GM18526 (cell line): Measurements from ENCODE around the gene CTH.

Experiments
- POLR2A ChIP-seq: IDR thresholded peaks from 3 replicates; pipeline ENCODE4 v1.6.1; 2011; ENCODE audit not compliant: insufficient read length; ENCODE audit errors: extremely low read depth

The CTH gene

GRCh38 chr1:70442490-70442889 lies 31.4 kb downstream of the CTH start:
- TF ChIP-seq POLR2A, result no peak

- TF ChIP-seq POLR2A, result no peak
Observed at GRCh38 chr1:70443739-70444138, 32.7 kb downstream of the CTH start.

GRCh38 chr1:70449049-70449448 lies 38.0 kb downstream of the CTH start:
- no peak for TF ChIP-seq POLR2A

GRCh38 chr1:70455291-70455690 lies 44.2 kb downstream of the CTH start:
- no peak for TF ChIP-seq POLR2A

GRCh38 chr1:70458131-70458530 lies 47.1 kb downstream of the CTH start:
- TF ChIP-seq POLR2A, result no peak

GRCh38 chr1:70459496-70460225 lies 48.6 kb downstream of the CTH start:
- TF ChIP-seq POLR2A, result no peak

- TF ChIP-seq POLR2A, result no peak
Observed at GRCh38 chr1:70462611-70463010, 51.5 kb downstream of the CTH start.

- no peak for TF ChIP-seq POLR2A
Observed at GRCh38 chr1:70465911-70466310, 54.8 kb downstream of the CTH start.

- TF ChIP-seq POLR2A, result no peak
Observed at GRCh38 chr1:70467531-70467930, 56.5 kb downstream of the CTH start.

GRCh38 chr1:70468180-70468579 lies 57.1 kb downstream of the CTH start:
- TF ChIP-seq POLR2A, result no peak

GRCh38 chr1:70475023-70475422 lies 64.0 kb downstream of the CTH start:
- TF ChIP-seq POLR2A, result no peak

GRCh38 chr1:70477090-70477489 lies 66.0 kb downstream of the CTH start:
- no peak for TF ChIP-seq POLR2A

- no peak for TF ChIP-seq POLR2A
Observed at GRCh38 chr1:70483342-70483741, 72.3 kb downstream of the CTH start.

- no peak for TF ChIP-seq POLR2A
Observed at GRCh38 chr1:70485624-70486023, 74.6 kb downstream of the CTH start.

GRCh38 chr1:70486676-70487458 lies 75.8 kb downstream of the CTH start:
- no peak for TF ChIP-seq POLR2A

- TF ChIP-seq POLR2A, result no peak
Observed at GRCh38 chr1:70487459-70487815, 76.4 kb downstream of the CTH start.
